IMR-90 (cell line): ENCODE measurements around the gene TMEM17. TPM values are rescaled to one million over a fixed set of nuclear protein-coding genes. Genes with fewer than 3 reads are reported as not detected.

ENCODE experiments used
- ATAC-seq: fragments of 200-7000 bp; cut with Tn5 transposase; 2 replicates; pipeline ENCODE4 v1.9.1; 2020; ENCODE audit warnings: low read depth, mild to moderate bottlenecking, moderate library complexity
- BruUV-seq: library from RNA; stranded (reverse); fragments of 400-500 nt; replicated peaks from 2 replicates; lab custom pipeline; 2021; lab: Mats Ljungman, UMichigan
- CTCF ChIA-PET: fragments of 300-600 bp; formaldehyde crosslinking; extraction: SDS; loops from one replicate; lab custom pipeline; 2021; ENCODE audit warnings: antibody characterized with exemption; lab: Yijun Ruan, JAX
- POLR2A ChIA-PET: fragments of 300-600 bp; sonication (Branson Sonifier 250); formaldehyde crosslinking; loops from one replicate; lab custom pipeline; 2022; ENCODE audit warnings: antibody characterized with exemption; ENCODE audit not compliant: unreplicated experiment; lab: Charles Lee
- DNase-seq: peaks from one replicate; pipeline ENCODE4 v3.0.0; 2013
- H2AFZ ChIP-seq: replicated peaks from 2 replicates; pipeline ENCODE3; 2013; ENCODE audit warnings: low read length, mild to moderate bottlenecking; ENCODE audit not compliant: poor library complexity
- H2AK5ac ChIP-seq: 2 replicates; pipeline ENCODE4 v1.6.1; 2013; ENCODE audit warnings: low read depth, low read length, inconsistent platforms
- H2AK9ac ChIP-seq: replicated peaks from 2 replicates; pipeline ENCODE3; 2013; ENCODE audit warnings: mild to moderate bottlenecking, low read depth, low read length, moderate library complexity; ENCODE audit not compliant: poor library complexity
- H2BK120ac ChIP-seq: 2 replicates; pipeline ENCODE4 v1.6.1; 2013; ENCODE audit warnings: low read depth, low read length, inconsistent platforms
- H2BK15ac ChIP-seq: 3 replicates; pipeline ENCODE4 v1.6.1; 2013; ENCODE audit warnings: low read depth, low read length, inconsistent platforms
- H2BK20ac ChIP-seq: 2 replicates; pipeline ENCODE4 v1.6.1; 2013; ENCODE audit warnings: low read depth, mild to moderate bottlenecking, inconsistent platforms, low read length, moderate library complexity
- H2BK5ac ChIP-seq: 2 replicates; pipeline ENCODE4 v1.6.1; 2013; ENCODE audit warnings: mild to moderate bottlenecking, low read depth, low read length, inconsistent platforms; ENCODE audit not compliant: poor library complexity, severe bottlenecking
- H3K14ac ChIP-seq: replicated peaks from 2 replicates; pipeline ENCODE4 v1.6.1; 2013; ENCODE audit warnings: low read depth, low read length, inconsistent platforms
- H3K18ac ChIP-seq: 2 replicates; pipeline ENCODE4 v1.6.1; 2013; ENCODE audit warnings: low read depth, low read length, control low read depth
- H3K23ac ChIP-seq: 2 replicates; pipeline ENCODE4 v1.6.1; 2013; ENCODE audit warnings: low read depth, low read length, inconsistent platforms
- H3K27ac ChIP-seq: 2 replicates; pipeline ENCODE4 v1.5.1; 2013; ENCODE audit warnings: mild to moderate bottlenecking, control low read depth, low read length; ENCODE audit not compliant: insufficient read depth
- H3K27me3 ChIP-seq: 2 replicates; pipeline ENCODE4 v1.6.1; 2013; ENCODE audit warnings: low read length; ENCODE audit not compliant: control insufficient read depth, insufficient read depth
- H3K36me3 ChIP-seq: 2 replicates; pipeline ENCODE4 v1.6.1; 2013; ENCODE audit warnings: low read length, mixed read lengths; ENCODE audit not compliant: control insufficient read depth, insufficient read depth
- H3K4ac ChIP-seq: 2 replicates; pipeline ENCODE4 v1.6.1; 2013; ENCODE audit warnings: low read depth, low read length, inconsistent platforms
- H3K4me1 ChIP-seq: 2 replicates; pipeline ENCODE4 v1.6.1; 2013; ENCODE audit warnings: low read length, mixed read lengths; ENCODE audit not compliant: control insufficient read depth, insufficient read depth
- H3K4me2 ChIP-seq: 2 replicates; pipeline ENCODE4 v1.6.1; 2013; ENCODE audit warnings: low read depth, mild to moderate bottlenecking, control low read depth, low read length, moderate library complexity
- H3K4me3 ChIP-seq: 2 replicates; pipeline ENCODE4 v1.5.1; 2013; ENCODE audit warnings: low read depth, mild to moderate bottlenecking, control low read depth, low read length, moderate library complexity; ENCODE audit not compliant: insufficient read depth
- H3K56ac ChIP-seq: 2 replicates; pipeline ENCODE4 v1.6.1; 2013; ENCODE audit warnings: low read length, inconsistent platforms; ENCODE audit not compliant: insufficient read depth; ENCODE audit errors: extremely low read depth
- H3K79me1 ChIP-seq, 2 experiments: 2 replicates each; pipeline ENCODE4 v1.6.1; 2013; ENCODE audit warnings: low read length in 2 of 2, inconsistent platforms in 1 of 2, low read depth in 1 of 2
- H3K9ac ChIP-seq: 2 replicates; pipeline ENCODE4 v1.6.1; 2013; ENCODE audit warnings: low read depth, low read length, control low read depth
- H3K9me1 ChIP-seq: 2 replicates; pipeline ENCODE4 v1.6.1; 2013; ENCODE audit warnings: low read length, inconsistent platforms; ENCODE audit not compliant: insufficient read depth
- H3K9me3 ChIP-seq: 2 replicates; pipeline ENCODE4 v1.6.1; 2013; ENCODE audit warnings: low read length; ENCODE audit not compliant: control insufficient read depth, insufficient read depth
- H4K20me1 ChIP-seq: 2 replicates; pipeline ENCODE4 v1.6.1; 2013; ENCODE audit warnings: low read length, inconsistent platforms; ENCODE audit not compliant: insufficient read depth
- H4K5ac ChIP-seq: 2 replicates; pipeline ENCODE4 v1.6.1; 2013; ENCODE audit warnings: mild to moderate bottlenecking, low read depth, low read length, control low read depth
- H4K8ac ChIP-seq, 2 experiments: 2 replicates each; pipeline ENCODE4 v1.6.1; 2013; ENCODE audit warnings: low read depth in 2 of 2, low read length in 2 of 2, control low read depth in 1 of 2, inconsistent platforms in 1 of 2
- H4K91ac ChIP-seq: 2 replicates; pipeline ENCODE4 v1.6.1; 2013; ENCODE audit warnings: low read depth, low read length, inconsistent platforms; ENCODE audit not compliant: insufficient read depth
- CEBPB ChIP-seq: IDR thresholded peaks from 2 replicates; pipeline ENCODE4 v1.6.1; 2012; ENCODE audit warnings: low read depth, low read length, improper control_type of control experiment
- CTCF ChIP-seq: conservative IDR thresholded peaks from 2 replicates; pipeline ENCODE4 v1.5.1; 2012; ENCODE audit warnings: mild to moderate bottlenecking, low read depth, low read length, improper control_type of control experiment
- ELK1 ChIP-seq: fragments of 150-350 bp; IDR thresholded peaks from 2 replicates; pipeline ENCODE4 v1.6.1; 2016; ENCODE audit warnings: low read depth, mild to moderate bottlenecking, low read length, moderate library complexity, borderline replicate concordance
- FOS ChIP-seq: fragments of 150-350 bp; IDR thresholded peaks from 2 replicates; pipeline ENCODE4 v1.6.1; 2016; ENCODE audit warnings: low read depth, low read length
- MAFK ChIP-seq: IDR thresholded peaks from 2 replicates; pipeline ENCODE4 v1.6.1; 2012; ENCODE audit warnings: low read depth, low read length, improper control_type of control experiment
- POLR2A ChIP-seq: IDR thresholded peaks from 2 replicates; pipeline ENCODE4 v1.6.1; 2012; ENCODE audit warnings: mild to moderate bottlenecking, low read depth, low read length
- RCOR1 ChIP-seq: IDR thresholded peaks from 2 replicates; pipeline ENCODE4 v1.6.1; 2012; ENCODE audit warnings: mild to moderate bottlenecking, low read length, improper control_type of control experiment; ENCODE audit not compliant: insufficient replicate concordance
- RFX5 ChIP-seq: IDR thresholded peaks from 2 replicates; pipeline ENCODE4 v1.8.0; 2012; ENCODE audit warnings: low read depth, mild to moderate bottlenecking, low read length, moderate library complexity
- SMC3 ChIP-seq: fragments of 150-350 bp; IDR thresholded peaks from 2 replicates; pipeline ENCODE4 v1.6.1; 2016; ENCODE audit warnings: low read depth, mild to moderate bottlenecking, antibody characterized with exemption, low read length, moderate library complexity
- WGBS, 2 experiments: methylation state at CpG; one replicate each; pipeline versions ENCODE4 v1.1.5 to v1.1.7; 2013; ENCODE audit warnings: missing lambda C conversion rate in 2 of 2; ENCODE audit not compliant: insufficient read length in 1 of 2; ENCODE audit errors: extremely low coverage in 2 of 2; 5-methylcytosine and 5-hydroxymethylcytosine counted together
- dilution Hi-C: fragments of 300-500 bp; cut with HindIII; formaldehyde crosslinking; loops from one replicate; pipeline ENCODE4 v1.14.3; 2018; ENCODE audit warnings: low sequenced_read_pairs; ENCODE audit not compliant: unreplicated experiment
- in situ Hi-C: fragments of 300-500 bp; cut with MboI; formaldehyde crosslinking; loops from 3 replicates; pipeline ENCODE4 v1.14.3; 2019; ENCODE audit warnings: low sequenced_read_pairs, inconsistent platforms, mixed read lengths
- intact Hi-C: fragments of 100-400 bp; cut with micrococcal nuclease; formaldehyde crosslinking; loops from 2 replicates; pipeline ENCODE4 v1.10.0; 2022
- polyA plus RNA-seq, 3 experiments: library from polyadenylated mRNA; depleted of rRNA; stranded (reverse); fragments of >200 nt; gene quantifications; 2 replicates each; pipeline ENCODE4 v1.2.3, GENCODE V29; 2012; ENCODE audit warnings: low replicate concordance in 1 of 3
- total RNA-seq: library from RNA; depleted of rRNA; stranded (reverse); fragments of >200 nt; gene quantifications from 2 replicates; pipeline ENCODE4 v1.2.3, GENCODE V29; 2012

Gene TMEM17
- total and polyA plus RNA-seq, 2 of the 4 experiments (the other 2 are of a cell fraction), result 1.3 to 1.8 TPM

- Histone ChIP-seq H3K4me3 (no peak overlapping the region), H3K27ac (no peak overlapping the region), H3K9me3 (no peaks in the 10 kb centered on the region), H4K91ac (no peak overlapping the region), H3K4me1 (peaks cover 2% of the 10 kb centered on the region; the same call in 1 of the 2 replicates), H3K4me2 (no peak overlapping the region), H3K9ac (no peak overlapping the region), H3K56ac (no peak overlapping the region), H4K20me1 (no peaks in the 10 kb centered on the region), H2BK120ac (no peak overlapping the region), H3K18ac (no peak overlapping the region), H3K14ac (no peak overlapping the region), H3K79me1 (no peaks in the 10 kb centered on the region), H2BK20ac (no peak overlapping the region), H2AK9ac (no peak overlapping the region), H2BK5ac (no peak overlapping the region), H3K27me3 (no peaks in the 10 kb centered on the region), H4K5ac (no peak overlapping the region), H4K8ac (no peak overlapping the region), H2BK15ac (no peak overlapping the region), H3K4ac (no peak overlapping the region), H2AK5ac (no peak overlapping the region), H3K9me1 (no peaks in the 10 kb centered on the region), H2AFZ (no peak overlapping the region), H3K23ac (no peak overlapping the region), H3K36me3 (no peaks in the 10 kb centered on the region)
- ChIA-PET CTCF (no interaction called here), POLR2A (no interaction called here)
- WGBS, 2 experiments, result no CpG with 5 or more reads among the region's 14 CpGs
- no TSS peak for BruUV-seq
- TF ChIP-seq CTCF (no peak), CEBPB (no peak), POLR2A (no peak), RCOR1 (no peak), MAFK (no peak), RFX5 (no peak), ELK1 (no peak), FOS (no peak), SMC3 (no peak)
- DNase-seq (no peak), ATAC-seq (no peak)
- intact Hi-C loops (no loop called here), dilution Hi-C loops (no loop called here), in situ Hi-C loops (loop anchor here (25.0 kb wide), 2 partner anchors 573 to 1023 kb away; no protein-coding TSS in a partner anchor)
Measured at GRCh38 chr2:62464221-62465007, 41.6 kb downstream of the TMEM17 start.
